ENCODE measurements around the gene WAPL. TPM values are rescaled to one million over a fixed set of nuclear protein-coding genes. Genes with fewer than 3 reads are reported as not detected.

Gene WAPL
- total and polyA plus RNA-seq, 9 donors: 24.1 to 32.0 (median 25.3) TPM

Other genes with a start within 250 kb of the WAPL start
- gene GRID1, start 155.0 kb downstream of the WAPL start, total RNA-seq: 2.7 TPM
- 1 to 10 TPM; 2.4 to 6.1 (median 3.3) TPM for gene GRID1, start 155.0 kb downstream of the WAPL start, polyA plus RNA-seq (ENCODE audit: insufficient read depth in 1 of 8, insufficient read length in 8 of 8, low replicate concordance in 1 of 8)
- 0.04 TPM for gene OPN4, start 132.8 kb upstream of the WAPL start, total RNA-seq
- 1 to 10 TPM in 7 of 8 donors, under 1 TPM in 1; 0.87 to 2.8 (median 1.8) TPM for gene OPN4, start 132.8 kb upstream of the WAPL start, polyA plus RNA-seq (ENCODE audit: insufficient read depth in 1 of 8, insufficient read length in 8 of 8, low replicate concordance in 1 of 8)
- 208 TPM for gene LDB3, start 146.7 kb upstream of the WAPL start, total RNA-seq
- 100 to 1,000 TPM; 331 to 829 (median 622) TPM for gene LDB3, start 146.7 kb upstream of the WAPL start, polyA plus RNA-seq (ENCODE audit: insufficient read depth in 1 of 8, insufficient read length in 8 of 8, low replicate concordance in 1 of 8)
- gene BMPR1A, start 234.8 kb upstream of the WAPL start, total RNA-seq: 61.4 TPM
- gene BMPR1A, start 234.8 kb upstream of the WAPL start, polyA plus RNA-seq (ENCODE audit: insufficient read depth in 1 of 8, insufficient read length in 8 of 8, low replicate concordance in 1 of 8): 10 to 100 TPM; 32.6 to 51.5 (median 45.8) TPM